Measurements from ENCODE around the gene GPS1. TPM values are rescaled to one million over a fixed set of nuclear protein-coding genes. Genes with fewer than 3 reads are reported as not detected.
A peak's percentile ranks its signal among the peaks of the same experiment; 100 is the strongest.

Gene GPS1
- total and polyA plus RNA-seq, 9 of the 15 experiments (the other 6 are each of a cell fraction or from before 2014, with no cell fraction given), result 3.1 to 167 (median 69.9) TPM

DNA sequence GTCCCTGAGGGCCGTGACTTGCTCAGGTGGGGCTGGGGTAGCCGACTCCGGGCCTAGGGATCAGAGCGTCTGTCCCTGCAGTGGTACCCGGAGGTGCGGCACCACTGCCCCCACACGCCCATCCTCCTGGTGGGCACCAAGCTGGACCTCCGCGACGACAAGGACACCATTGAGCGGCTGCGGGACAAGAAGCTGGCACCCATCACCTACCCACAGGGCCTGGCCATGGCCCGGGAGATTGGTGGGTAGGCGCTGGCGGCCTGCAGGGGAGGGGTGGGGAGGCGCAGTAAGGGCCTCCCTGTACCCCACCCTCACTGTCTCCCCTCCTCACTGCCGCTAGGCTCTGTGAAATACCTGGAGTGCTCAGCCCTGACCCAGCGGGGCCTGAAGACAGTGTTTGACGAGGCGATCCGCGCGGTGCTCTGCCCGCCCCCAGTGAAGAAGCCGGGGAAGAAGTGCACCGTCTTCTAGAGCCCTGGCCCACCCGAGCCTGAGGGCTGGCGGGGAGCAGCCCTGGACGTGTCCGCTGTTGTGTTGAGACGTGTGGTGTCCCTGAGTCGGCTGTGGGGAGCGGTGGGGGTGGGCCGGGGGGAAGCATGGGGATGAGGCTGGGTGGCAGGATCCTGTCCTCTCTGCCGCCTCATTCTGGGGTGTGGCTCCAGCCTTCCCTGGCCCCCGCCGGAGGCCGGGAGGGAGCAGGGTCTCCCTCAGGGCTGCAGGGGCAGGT lies 18.2 kb upstream of the GPS1 start:
- Histone ChIP-seq H3K9ac (ENCODE audit: insufficient read depth in 1 of 2, low read depth in 2 of 2, low read length in 2 of 2) (peak overlapping the region; percentile 87 to 97), H3K27me3 (ENCODE audit: control insufficient read depth in 2 of 2, insufficient read depth in 2 of 2, low read length in 2 of 2) (no peaks in the 10 kb centered on the region), H3K4me1 (replicated peaks in 1 of 2; ENCODE audit: control insufficient read depth in 2 of 2, insufficient read depth in 2 of 2, low read length in 2 of 2) (peaks cover 29 to 86% of the 10 kb centered on the region in 2 experiments), H3K27ac (ENCODE audit: extremely low read depth, low read depth, low read length) (no peak overlapping the region), H3K4me3 (peak overlapping the region; percentile 62; the same call in 1 of the 2 replicates), H3K9me1 (ENCODE audit: control insufficient read depth, insufficient read depth, low read length) (peaks cover 6% of the 10 kb centered on the region), H2AFZ (ENCODE audit: low read depth, low read length) (no peak overlapping the region), H3K9me3 (replicated peaks; ENCODE audit: control insufficient read depth, insufficient read depth, low read depth, low read length) (no peaks in the 10 kb centered on the region), H3K79me2 (ENCODE audit: control insufficient read depth, insufficient read depth, low read length) (peaks cover 41% of the 10 kb centered on the region), H3K36me3 (ENCODE audit: control insufficient read depth, insufficient read depth, low read length) (peaks cover 40% of the 10 kb centered on the region; the same call in 2 of the 3 replicates), H3K4me2 (ENCODE audit: insufficient read depth, low read length) (no peak overlapping the region), H4K20me1 (replicated peaks; ENCODE audit: control insufficient read depth, insufficient read depth, low read length) (peaks cover 21% of the 10 kb centered on the region; the same call in 1 of the 2 replicates)
- CTCF ChIA-PET (ENCODE audit: low intra/inter-chr PET ratio), result no interaction called here
- FAIRE-seq (no peak), DNase-seq (ENCODE audit: extremely low read depth in 1 of 4, low spot score in 3 of 4) (no peak), ATAC-seq (no peak)
- TSS peak; percentile 73 for BruUV-seq (replicated peaks)
- POLR2A ChIA-PET, result interaction anchor here (0.7 to 6.4 kb wide), 4 partner anchors 12 to 121 kb away, joined by 3 to 51 read pairs (median 4); partner anchors contain the start of genes CENPX and LRRC45
- TF ChIP-seq ZBTB7A (IDR thresholded peaks at IDR 0.05; ENCODE audit: borderline replicate concordance, control insufficient read depth, low read depth, low read length) (0 out of 2 replicates have a peak, but pooled peaks have one; percentile 2), POLR2G (IDR thresholded peaks at IDR 0.05; ENCODE audit: low read depth, low read length) (peak; percentile 72), PCBP1 (IDR thresholded peaks at IDR 0.05; ENCODE audit: low read depth, low read length, poor library complexity, severe bottlenecking) (peak; percentile 68), RBFOX2 (IDR thresholded peaks at IDR 0.05; ENCODE audit: low read depth, low read length) (peak; percentile 66), RBM22 (IDR thresholded peaks at IDR 0.05; ENCODE audit: low read depth, low read length, poor library complexity, severe bottlenecking) (peak; percentile 74)
- TF ChIP-seq, protein P1, sequence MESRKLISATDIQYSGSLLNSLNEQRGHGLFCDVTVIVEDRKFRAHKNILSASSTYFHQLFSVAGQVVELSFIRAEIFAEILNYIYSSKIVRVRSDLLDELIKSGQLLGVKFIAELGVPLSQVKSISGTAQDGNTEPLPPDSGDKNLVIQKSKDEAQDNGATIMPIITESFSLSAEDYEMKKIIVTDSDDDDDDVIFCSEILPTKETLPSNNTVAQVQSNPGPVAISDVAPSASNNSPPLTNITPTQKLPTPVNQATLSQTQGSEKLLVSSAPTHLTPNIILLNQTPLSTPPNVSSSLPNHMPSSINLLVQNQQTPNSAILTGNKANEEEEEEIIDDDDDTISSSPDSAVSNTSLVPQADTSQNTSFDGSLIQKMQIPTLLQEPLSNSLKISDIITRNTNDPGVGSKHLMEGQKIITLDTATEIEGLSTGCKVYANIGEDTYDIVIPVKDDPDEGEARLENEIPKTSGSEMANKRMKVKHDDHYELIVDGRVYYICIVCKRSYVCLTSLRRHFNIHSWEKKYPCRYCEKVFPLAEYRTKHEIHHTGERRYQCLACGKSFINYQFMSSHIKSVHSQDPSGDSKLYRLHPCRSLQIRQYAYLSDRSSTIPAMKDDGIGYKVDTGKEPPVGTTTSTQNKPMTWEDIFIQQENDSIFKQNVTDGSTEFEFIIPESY (CRISPR knock-in tag; IDR thresholded peaks at IDR 0.05), result peak; percentile 87
- TF ChIP-seq, protein P2, sequence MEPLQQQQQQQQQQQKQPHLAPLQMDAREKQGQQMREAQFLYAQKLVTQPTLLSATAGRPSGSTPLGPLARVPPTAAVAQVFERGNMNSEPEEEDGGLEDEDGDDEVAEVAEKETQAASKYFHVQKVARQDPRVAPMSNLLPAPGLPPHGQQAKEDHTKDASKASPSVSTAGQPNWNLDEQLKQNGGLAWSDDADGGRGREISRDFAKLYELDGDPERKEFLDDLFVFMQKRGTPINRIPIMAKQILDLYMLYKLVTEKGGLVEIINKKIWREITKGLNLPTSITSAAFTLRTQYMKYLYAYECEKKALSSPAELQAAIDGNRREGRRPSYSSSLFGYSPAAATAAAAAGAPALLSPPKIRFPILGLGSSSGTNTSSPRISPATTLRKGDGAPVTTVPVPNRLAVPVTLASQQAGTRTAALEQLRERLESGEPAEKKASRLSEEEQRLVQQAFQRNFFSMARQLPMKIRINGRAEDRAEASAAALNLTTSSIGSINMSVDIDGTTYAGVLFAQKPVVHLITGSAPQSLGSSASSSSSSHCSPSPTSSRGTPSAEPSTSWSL (CRISPR knock-in tag; IDR thresholded peaks at IDR 0.05; ENCODE audit: borderline replicate concordance), result no peak
- TF ChIP-seq, protein P3, sequence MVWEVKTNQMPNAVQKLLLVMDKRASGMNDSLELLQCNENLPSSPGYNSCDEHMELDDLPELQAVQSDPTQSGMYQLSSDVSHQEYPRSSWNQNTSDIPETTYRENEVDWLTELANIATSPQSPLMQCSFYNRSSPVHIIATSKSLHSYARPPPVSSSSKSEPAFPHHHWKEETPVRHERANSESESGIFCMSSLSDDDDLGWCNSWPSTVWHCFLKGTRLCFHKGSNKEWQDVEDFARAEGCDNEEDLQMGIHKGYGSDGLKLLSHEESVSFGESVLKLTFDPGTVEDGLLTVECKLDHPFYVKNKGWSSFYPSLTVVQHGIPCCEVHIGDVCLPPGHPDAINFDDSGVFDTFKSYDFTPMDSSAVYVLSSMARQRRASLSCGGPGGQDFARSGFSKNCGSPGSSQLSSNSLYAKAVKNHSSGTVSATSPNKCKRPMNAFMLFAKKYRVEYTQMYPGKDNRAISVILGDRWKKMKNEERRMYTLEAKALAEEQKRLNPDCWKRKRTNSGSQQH (CRISPR knock-in tag; IDR thresholded peaks at IDR 0.05), result no peak
- WGBS (ENCODE audit: insufficient coverage, low coverage, missing lambda C conversion rate), result 87% methylated on average over 23 of the region's 38 CpGs
- in situ Hi-C loops (cut with MboI), result loop anchor here (5.0 kb wide), 1 partner anchor 124 kb away; no protein-coding TSS in a partner anchor
- intact Hi-C loops (cut with micrococcal nuclease), result loop anchor here (5.0 to 10.0 kb wide), 2 partner anchors 64 to 311 kb away; partner anchors contain the start of gene FASN

Data from K562 (cell line).